Umbilical cord (tissue), 2 donors: ENCODE measurements around the gene TMEM80. TPM values are rescaled to one million over a fixed set of nuclear protein-coding genes. Genes with fewer than 3 reads are reported as not detected.
"Not testable (repeated sequence)": the region's sequence is repeated elsewhere in the genome, so short reads cannot be mapped to it uniquely, and the experiment has no call there.

Source experiments
- DNase-seq: peaks from one replicate; pipeline ENCODE4 v3.0.0-alpha.2; 2015; ENCODE audit warnings: low spot score
- total RNA-seq: library from RNA; depleted of rRNA; stranded (reverse); fragments of >200 nt; gene quantifications from one replicate; pipeline ENCODE4 v1.2.3, GENCODE V29; 2014; ENCODE audit warnings: low replicate concordance; ENCODE audit not compliant: insufficient read depth

TMEM80 gene
- 7.7 TPM for total RNA-seq

GRCh38 chr11:695538-696248, at the start of gene TMEM80:
Gene TMEM80 (plus strand): TSS chr11:695816. CDS start chr11:695828, 12 bp downstream.
- DNase-seq = peak; percentile 100

DNA sequence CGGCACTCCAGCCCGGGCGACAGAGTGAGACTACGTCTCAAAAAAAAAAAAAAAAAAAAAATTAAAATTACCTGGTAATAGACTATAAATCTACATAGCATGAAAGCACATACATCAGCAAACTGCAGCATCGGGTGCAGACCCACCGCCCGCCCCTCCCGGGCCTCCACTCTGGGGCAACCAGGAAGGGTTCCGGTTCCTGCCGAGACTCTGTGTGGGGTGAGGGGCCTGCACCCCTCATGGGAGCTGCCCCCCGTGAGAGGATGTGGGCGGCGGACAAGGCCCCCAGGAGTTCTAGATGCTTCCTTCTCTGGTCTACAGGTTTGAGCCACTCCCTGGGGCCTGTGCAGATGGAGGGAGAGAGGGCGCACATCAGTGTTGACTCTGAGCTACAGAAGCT, 49.4 kb upstream of the TMEM80 start:
- DNase-seq = no peak

DNA sequence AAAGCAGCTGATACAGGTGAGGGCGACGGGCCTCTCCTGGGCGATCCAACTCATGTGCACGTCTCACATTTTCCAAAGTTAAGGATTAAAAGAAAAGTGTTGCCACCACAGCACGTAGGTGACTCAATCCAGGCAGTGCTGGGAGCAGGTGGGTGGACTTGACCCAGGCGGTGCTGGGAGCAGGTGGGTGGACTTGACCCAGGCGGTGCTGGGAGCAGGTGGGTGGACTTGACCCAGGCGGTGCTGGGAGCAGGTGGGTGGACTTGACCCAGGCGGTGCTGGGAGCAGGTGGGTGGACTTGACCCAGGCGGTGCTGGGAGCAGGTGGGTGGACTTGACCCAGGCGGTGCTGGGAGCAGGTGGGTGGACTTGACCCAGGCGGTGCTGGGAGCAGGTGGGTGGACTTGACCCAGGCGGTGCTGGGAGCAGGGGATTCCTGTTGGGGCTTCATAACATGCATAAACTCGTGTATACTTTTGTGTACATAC, 47.9 kb upstream of the TMEM80 start:
- not testable (repeated sequence) for DNase-seq

- DNase-seq = no peak
Measured at GRCh38 chr11:650482-650881, 45.1 kb upstream of the TMEM80 start.

DNA sequence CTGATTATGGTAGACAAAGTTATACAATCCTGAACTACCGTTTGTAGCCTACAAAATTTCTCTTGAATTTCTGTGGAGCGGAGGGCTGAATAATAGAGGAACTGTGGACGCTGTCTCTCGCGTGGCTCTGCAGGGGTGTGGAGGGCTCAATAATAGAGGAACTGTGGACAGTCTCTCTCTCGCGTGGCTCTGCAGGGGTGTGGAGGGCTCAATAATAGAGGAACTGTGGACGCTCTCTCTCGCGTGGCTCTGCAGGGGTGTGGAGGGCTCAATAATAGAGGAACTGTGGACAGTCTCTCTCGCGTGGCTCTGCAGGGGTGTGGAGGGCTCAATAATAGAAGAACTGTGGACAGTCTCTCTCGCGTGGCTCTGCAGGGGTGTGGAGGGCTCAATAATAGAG, 42.5 kb upstream of the TMEM80 start:
- not testable (repeated sequence) for DNase-seq

GRCh38 chr11:653837-654236, 41.8 kb upstream of the TMEM80 start:
- no peak for DNase-seq

- DNase-seq = not testable (repeated sequence)
Measured at GRCh38 chr11:654444-654843, 41.2 kb upstream of the TMEM80 start.

GRCh38 chr11:655036-655726, 40.4 kb upstream of the TMEM80 start:
- no peak for DNase-seq

- DNase-seq = no peak
Measured at GRCh38 chr11:656426-656825, 39.2 kb upstream of the TMEM80 start.

DNA sequence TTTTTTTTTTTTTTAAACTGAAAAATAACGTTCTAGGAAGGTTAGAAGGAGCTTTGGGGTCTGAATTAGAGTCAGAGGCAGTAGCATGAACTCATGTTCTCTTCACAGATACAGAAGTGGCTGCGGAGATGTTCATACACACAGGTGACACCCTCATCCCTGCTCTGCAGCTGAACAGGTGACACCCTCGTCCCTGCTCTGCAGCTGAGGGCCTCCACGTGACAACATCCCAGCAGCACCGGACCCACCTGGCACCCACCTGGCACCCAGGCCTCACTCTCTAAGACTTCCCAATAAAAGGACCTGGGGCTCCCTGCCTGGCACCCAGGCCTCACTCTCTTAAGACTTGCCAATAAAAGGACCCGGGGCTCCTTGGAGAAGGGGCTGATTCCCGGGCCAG, 38.8 kb upstream of the TMEM80 start:
- DNase-seq = no peak

DNA sequence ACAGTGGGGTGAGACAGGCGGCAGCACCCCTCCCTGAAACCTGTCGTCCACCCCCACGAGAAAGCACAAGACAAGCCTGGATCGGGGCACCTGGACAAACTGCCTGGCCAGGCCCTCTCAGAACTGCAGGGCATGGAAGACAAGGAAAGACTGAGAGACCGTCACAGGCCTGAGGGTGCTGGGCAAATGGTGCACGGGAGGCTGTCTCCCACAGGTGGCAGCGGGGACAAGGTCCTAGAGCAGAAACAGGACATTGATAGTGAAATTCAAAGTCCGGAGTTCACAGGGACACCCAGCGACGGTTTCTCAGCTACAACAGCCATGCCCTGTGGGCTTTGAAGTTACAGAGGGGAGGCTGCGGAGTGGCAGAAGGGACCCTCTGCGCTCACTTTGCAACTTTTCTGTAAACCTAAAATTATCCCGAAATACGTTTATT, 37.9 kb upstream of the TMEM80 start:
- DNase-seq = no peak

DNA sequence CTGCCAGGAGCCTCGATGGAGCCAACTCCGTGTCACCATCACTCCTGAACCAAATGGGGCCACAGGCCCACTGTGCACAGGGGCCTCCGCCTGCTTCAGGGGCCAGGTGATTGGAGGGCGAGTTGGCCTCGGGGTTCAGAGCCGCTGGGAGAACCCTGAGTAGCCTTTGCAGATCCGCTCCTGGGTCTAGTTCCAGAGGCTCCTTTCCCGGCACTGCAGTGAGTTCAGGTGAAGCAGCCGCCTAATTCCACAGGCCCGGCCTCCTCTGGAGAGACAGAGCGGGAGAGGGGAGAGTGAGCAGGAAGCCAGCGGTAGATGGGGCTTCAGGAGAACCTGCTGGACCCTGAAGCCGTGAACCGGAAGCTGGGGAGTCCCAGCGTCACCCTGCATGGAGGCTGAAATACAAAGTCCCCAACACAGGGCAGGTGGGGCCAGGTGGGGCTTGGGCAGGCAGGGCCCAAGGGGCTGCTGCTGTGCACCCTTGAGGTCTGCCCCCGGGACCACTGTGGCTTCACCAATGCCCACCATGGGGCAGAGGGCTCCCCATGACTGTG, 36.0 kb upstream of the TMEM80 start:
- no peak for DNase-seq

DNA sequence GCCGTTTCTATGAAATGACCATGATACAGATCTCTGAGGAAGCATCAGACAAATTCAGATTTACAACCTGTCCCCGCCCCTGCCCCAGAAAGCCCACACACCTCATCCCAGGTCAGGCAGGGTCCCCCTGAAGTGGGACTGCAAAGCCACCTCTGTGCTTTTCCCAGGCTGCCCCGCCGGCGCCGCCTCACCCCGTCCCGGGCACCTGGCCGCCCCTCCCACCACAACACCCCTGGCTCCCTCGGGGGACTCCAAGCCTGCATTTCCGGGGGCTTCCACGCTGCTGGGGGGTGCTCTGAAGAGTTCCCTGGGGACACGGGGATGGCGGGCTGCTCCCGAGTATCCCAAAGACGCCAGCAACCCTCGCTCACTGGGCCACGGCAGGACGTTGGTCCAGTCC, 35.3 kb upstream of the TMEM80 start:
- no peak for DNase-seq

- no peak for DNase-seq
Measured at GRCh38 chr11:660681-661444, 34.8 kb upstream of the TMEM80 start.

- DNase-seq = peak; percentile 63
Measured at GRCh38 chr11:662689-663274, 32.8 kb upstream of the TMEM80 start.

DNA sequence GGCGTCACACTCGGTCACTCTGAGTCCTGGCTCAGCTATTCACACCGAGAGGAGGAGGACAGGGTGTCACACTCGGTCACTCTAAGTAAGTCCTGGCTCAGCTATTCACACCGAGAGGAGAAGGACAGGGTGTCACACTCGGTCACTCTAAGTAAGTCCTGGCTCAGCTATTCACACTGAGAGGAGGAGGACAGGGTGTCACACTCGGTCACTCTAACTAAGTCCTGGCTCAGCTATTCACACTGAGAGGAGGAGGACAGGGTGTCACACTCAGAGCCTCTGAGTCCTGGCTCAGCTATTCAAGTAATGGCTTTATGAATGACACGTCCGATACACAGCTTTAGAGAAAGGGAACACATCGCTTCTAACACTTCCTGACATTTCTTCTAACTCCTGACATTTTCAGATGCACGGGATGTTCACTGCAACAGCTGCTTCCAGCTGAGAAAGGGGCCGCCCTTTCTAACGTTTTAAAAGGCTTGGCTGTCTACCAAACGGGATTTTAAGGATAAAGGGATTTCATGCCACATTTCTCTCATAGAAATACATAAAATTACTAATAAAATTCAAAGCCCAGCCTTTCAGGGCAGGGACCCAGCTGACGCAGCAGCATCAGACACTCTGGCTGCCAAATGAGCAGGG, 30.4 kb upstream of the TMEM80 start:
- DNase-seq = peak; percentile 95

DNA sequence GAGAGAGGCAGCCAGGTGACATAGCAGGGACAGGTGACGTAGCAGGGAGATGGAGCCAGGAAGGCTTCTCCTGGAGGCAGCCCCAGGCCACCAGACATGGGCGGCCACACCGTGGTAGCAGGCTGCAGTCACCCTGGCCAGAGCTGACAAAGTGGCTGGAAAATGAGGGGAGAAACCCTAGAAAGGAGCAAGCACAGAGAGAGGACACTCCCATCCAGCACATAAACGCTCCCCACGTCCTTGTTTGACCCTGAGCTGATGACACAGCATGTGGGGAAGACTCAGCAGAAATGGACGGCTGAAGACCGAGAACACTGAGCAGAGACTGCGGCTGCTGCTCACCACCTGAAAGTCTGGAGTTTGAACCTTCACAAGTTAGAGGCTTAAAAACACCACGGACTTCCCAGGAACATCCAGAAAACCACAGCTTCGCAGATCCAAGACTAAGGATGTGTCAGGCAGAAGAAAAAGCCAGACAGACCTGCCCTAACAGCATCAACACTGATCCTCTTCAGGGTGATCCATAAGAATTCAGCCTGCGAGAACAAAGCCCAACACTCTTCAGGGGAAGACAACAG, 29.8 kb upstream of the TMEM80 start:
- DNase-seq = peak; percentile 81

DNA sequence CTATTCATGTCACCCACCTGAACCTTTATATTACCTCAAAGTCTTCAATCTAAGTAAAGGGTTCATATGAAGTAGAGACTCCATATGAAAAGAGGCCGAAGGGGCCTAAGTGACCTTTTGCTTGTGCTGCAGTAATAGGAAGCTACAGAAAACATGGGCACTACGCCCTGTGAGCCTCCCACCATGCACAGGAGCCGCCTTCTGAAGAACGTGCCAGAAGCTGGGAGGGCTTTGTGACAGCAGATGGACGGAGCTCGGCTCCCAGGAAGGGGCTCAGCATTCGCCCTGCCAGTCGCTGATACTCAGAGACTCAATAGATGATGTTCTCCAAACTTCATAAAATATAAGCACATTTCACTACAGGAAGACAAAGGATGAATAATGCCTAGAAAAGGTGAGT, 21.8 kb upstream of the TMEM80 start:
- DNase-seq = no peak

- no peak for DNase-seq
Measured at GRCh38 chr11:674406-674805, 21.2 kb upstream of the TMEM80 start.

- DNase-seq = no peak
Measured at GRCh38 chr11:678297-678696, 17.3 kb upstream of the TMEM80 start.
